Epithelial cell of proximal tubule (primary cell): ENCODE results near the gene ITPRID1. TPM values are rescaled to one million over a fixed set of nuclear protein-coding genes. Genes with fewer than 3 reads are reported as not detected.

Experiments used
- DNase-seq: peaks from one replicate; pipeline ENCODE4 v3.0.0-alpha.2; 2011; ENCODE audit warnings: low read depth
- H3K4me3 ChIP-seq: 2 replicates; pipeline ENCODE4 v1.5.1; 2011; ENCODE audit warnings: low read depth, mild to moderate bottlenecking, low read length
- CTCF ChIP-seq: conservative IDR thresholded peaks from 2 replicates; pipeline ENCODE4 v1.5.1; 2012; ENCODE audit warnings: low read depth, mild to moderate bottlenecking, low read length
- total RNA-seq: library from RNA; depleted of rRNA; stranded (reverse); fragments of >200 nt; gene quantifications from 2 replicates; pipeline ENCODE4 v1.2.3, GENCODE V29; 2015

ITPRID1 gene
- total RNA-seq, 1 donor from 2014 or later = not detected

GRCh38 chr7:31490796-31491314, 23.0 kb upstream of the ITPRID1 start:
- no peak for TF ChIP-seq CTCF
- no peak overlapping the region for H3K4me3 ChIP-seq
- DNase-seq = no peak

GRCh38 chr7:31492086-31492485, 21.8 kb upstream of the ITPRID1 start:
- no peak for TF ChIP-seq CTCF
- no peak for DNase-seq
- no peak overlapping the region for H3K4me3 ChIP-seq

- no peak for DNase-seq
- no peak for TF ChIP-seq CTCF
- H3K4me3 ChIP-seq = no peak overlapping the region
Measured at GRCh38 chr7:31493714-31494181, 20.1 kb upstream of the ITPRID1 start.

GRCh38 chr7:31494421-31494820, 19.5 kb upstream of the ITPRID1 start:
- no peak for DNase-seq
- no peak for TF ChIP-seq CTCF
- H3K4me3 ChIP-seq = no peak overlapping the region

- DNase-seq = no peak
- TF ChIP-seq CTCF = no peak
- no peak overlapping the region for H3K4me3 ChIP-seq
Measured at GRCh38 chr7:31495653-31496052, 18.2 kb upstream of the ITPRID1 start.

- DNase-seq = peak; percentile 75
- H3K4me3 ChIP-seq = no peak overlapping the region
- no peak for TF ChIP-seq CTCF
Measured at GRCh38 chr7:31497516-31497915, 16.4 kb upstream of the ITPRID1 start.

GRCh38 chr7:31500656-31501055, 13.2 kb upstream of the ITPRID1 start:
- no peak for DNase-seq
- no peak for TF ChIP-seq CTCF
- H3K4me3 ChIP-seq = no peak overlapping the region
